ENCODE measurements around the gene YARS2.

Gene YARS2

GRCh38 chr12:32755654-32756475 lies at the start of gene YARS2:
TSS of gene YARS2 (minus strand) at chr12:32755897. CDS start at chr12:32755874, 23 bp downstream.
- DNase-seq: peak; percentile 80

- no peak for DNase-seq
These were observed 48.6 kb upstream of the YARS2 start for GRCh38 chr12:32804301-32804700.

GRCh38 chr12:32801269-32801980 lies 45.7 kb upstream of the YARS2 start:
- no peak for DNase-seq

DNA sequence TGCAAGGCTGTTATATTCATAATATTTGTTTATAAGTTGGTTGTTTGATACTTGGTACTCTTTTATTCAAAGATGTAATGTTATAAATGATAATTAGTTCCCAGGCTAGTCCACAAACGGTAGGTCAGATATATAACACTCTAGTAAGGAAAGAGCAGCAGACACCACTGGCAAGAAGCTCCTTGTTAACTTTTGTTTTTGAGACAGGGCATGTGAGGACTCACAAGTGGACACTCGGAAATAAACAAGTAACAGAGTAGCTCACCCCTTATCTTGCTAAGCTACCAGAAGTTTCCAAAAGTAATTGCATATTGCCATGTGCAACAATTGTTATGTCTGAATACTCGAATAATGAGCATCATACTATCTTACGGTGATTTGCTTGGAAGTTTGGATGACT lies 38.6 kb upstream of the YARS2 start:
- DNase-seq: no peak

GRCh38 chr12:32789916-32790315 lies 34.2 kb upstream of the YARS2 start:
- DNase-seq: no peak

GRCh38 chr12:32789446-32789845 lies 33.7 kb upstream of the YARS2 start:
- DNase-seq: no peak

GRCh38 chr12:32788405-32788804 lies 32.7 kb upstream of the YARS2 start:
- no peak for DNase-seq

DNA sequence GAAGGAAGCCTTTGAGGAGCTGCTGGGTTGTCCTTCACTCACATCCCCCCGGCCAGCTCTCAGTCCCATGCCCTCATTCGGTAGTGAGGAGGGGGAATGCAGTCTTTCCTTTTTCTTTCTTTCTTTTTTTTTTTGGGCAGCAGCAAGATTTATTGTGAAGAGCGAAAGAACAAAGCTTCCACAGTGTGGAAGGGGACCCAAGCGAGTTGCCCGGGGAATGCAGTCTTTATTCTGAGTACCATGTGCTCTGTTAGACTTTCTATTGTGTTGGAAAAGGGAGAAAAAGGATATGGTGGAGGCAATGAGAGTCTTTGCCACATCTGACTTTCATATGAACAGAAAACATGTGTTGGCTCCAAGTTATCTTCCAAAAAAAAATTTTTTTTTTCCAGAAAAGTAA lies 29.9 kb upstream of the YARS2 start:
- no peak for DNase-seq

GRCh38 chr12:32783029-32783428 lies 27.3 kb upstream of the YARS2 start:
- DNase-seq: no peak

DNA sequence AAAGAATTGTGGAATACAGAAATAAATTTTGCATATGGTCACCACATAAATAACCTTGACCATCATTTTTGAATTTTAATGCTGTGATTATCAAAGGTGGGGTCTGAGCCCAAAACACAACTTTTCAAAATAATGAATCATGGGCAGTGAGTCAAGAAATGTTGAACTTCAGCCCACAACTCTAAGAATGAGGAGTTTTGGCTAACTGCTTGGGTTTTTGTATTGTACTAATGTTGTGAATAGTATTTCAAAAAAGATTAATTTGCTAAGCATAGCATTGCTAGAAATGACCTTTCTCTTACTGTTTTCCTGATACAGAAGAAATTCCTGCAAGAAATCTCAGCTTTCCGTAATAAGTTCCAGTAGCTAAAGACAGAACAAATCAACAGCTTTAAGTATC lies 24.4 kb upstream of the YARS2 start:
- DNase-seq: no peak

GRCh38 chr12:32777691-32778175 lies 22.0 kb upstream of the YARS2 start:
- no peak for DNase-seq

- DNase-seq: no peak
These were observed 21.5 kb upstream of the YARS2 start for GRCh38 chr12:32777159-32777558.

- no peak for DNase-seq
These were observed 20.6 kb upstream of the YARS2 start for GRCh38 chr12:32776258-32776657.

- DNase-seq: no peak
These were observed 18.0 kb upstream of the YARS2 start for GRCh38 chr12:32773691-32774090.

DNA sequence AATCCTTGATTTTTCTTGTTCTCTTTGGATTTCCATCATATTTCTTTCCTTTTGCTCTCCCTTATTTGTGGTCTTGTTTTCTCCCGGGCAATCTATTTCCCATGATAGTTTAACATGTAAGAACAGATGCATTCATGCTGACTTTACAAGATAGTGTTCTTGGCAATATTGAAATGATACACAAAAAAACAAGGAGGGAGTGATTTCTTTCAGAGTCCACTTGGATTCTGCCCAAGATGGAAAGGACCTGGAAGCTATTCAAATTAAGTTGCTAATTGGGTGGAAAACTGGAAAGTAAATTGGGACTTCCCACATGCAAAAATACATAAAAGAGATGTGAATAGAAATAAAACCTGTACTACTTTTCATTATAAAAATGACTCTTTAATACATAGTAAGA lies 14.4 kb upstream of the YARS2 start:
- no peak for DNase-seq

DNA sequence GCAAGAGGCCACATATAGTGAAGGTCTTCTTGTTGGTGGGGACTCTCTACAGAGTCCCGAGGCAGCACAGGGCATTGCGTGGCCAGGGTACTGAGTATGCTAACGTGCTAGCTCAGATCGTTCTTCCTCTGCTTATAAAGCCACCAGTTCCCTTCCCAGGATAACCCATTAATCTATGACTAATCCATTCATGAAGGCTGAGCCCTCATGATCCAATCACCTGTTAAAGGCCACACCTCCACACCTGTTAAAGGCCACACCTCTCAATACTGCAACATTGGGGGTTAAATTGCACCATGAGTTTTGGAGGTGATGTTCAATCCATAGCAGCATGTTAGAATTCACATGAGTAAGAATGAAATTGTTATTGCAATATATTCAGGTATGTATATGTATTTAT lies 12.8 kb upstream of the YARS2 start:
- DNase-seq: no peak

- DNase-seq: no peak
These were observed 10.2 kb upstream of the YARS2 start for GRCh38 chr12:32765906-32766305.

- DNase-seq: no peak
These were observed 6.0 kb upstream of the YARS2 start for GRCh38 chr12:32761716-32762115.

DNA sequence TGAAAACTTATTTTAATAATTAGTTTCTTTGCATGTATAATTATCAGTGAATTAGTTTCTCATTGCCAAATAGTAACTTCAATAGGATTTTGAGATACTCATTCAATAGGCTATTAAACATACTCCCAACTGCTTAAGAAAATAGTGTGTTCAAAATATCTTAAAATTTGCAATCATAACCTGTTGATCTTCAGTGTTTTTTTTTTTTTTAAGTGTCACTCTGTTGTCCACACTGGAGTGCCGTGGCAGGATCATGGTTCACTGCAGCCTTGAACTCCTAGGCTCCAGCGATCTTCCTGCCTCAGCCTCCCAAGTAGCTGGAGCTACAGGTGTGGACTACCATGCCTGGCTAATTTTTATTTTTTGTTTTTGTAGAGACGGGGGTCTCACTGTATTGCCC lies 1.5 kb upstream of the YARS2 start:
- no peak for DNase-seq

- DNase-seq: no peak
These were observed 874 bp upstream of the YARS2 start for GRCh38 chr12:32756476-32757066.

DNA sequence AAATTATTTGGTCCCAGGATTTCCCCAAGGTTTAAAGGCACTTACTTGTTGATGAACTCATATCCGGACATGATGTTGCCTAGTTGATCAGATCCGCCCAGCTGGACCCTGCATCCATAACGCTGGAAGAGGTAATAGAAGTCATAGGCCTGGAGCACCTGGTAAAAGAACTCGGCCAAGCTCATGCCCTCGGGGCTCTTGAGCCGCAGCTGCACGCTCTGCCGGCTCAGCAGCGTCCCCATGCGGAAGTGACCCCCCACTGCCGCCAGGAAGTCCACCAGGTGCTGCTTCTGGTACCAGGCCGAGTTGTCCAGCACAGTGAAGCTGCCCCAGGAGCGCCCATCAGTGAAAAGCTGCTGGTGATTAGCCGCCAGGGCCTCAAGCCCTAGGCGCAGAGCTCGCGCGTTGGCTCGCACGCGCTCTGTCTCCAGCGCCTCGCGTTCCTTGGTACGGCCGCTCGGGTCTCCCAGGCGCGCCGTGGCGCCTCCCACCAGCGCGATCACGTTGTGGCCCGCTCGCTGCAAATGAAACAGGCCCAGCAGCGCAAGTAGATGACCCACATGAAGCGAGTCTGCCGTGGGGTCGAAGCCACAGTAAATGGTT lies 545 bp downstream of the YARS2 start:
- peak; percentile 38 for DNase-seq

- DNase-seq: no peak
These were observed 1.6 kb downstream of the YARS2 start for GRCh38 chr12:32754111-32754510.

DNA sequence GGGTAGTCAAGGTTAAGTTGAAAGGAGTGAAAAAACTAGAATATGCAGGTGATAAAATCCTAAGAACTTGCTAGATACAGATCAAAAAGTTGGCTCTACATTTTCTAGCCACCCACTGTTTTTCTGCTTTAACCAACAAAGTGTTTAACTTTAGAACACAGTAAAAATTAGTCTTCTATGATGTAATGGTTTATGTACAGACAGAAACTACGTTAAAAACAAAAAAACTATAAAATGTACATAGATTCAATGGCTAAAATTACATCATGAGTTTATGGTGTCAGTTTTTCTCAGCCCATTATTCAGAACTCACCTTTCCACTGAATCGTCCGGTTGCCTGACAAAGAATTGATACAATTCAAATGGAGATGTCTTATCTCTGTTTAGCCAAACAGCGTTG lies 2.1 kb downstream of the YARS2 start:
- DNase-seq: no peak

Data from activated CD4-positive, alpha-beta T cell treated with anti-CD3 and anti-CD28 coated beads for 1 hour (primary cell).